KOPT-K1 (cell line): Measurements from ENCODE around the gene RAB11A.

Experiments
- H3K27ac ChIP-seq: fragments of 200-600 bp; sonication (generic); 2 replicates; pipeline ENCODE4 v1.5.1; 2016; ENCODE audit warnings: antibody characterized with exemption, mild to moderate bottlenecking, low read depth, low read length; ENCODE audit not compliant: poor library complexity, severe bottlenecking
- H3K36me3 ChIP-seq: fragments of 200-600 bp; sonication (generic); 2 replicates; pipeline ENCODE4 v1.5.1; 2017; ENCODE audit warnings: antibody characterized with exemption, mild to moderate bottlenecking, low read length, moderate library complexity; ENCODE audit not compliant: insufficient read depth
- H3K9me3 ChIP-seq: fragments of 200-600 bp; sonication (generic); 2 replicates; pipeline ENCODE4 v1.5.1; 2017; ENCODE audit warnings: antibody characterized with exemption, low read length, mild to moderate bottlenecking; ENCODE audit not compliant: insufficient read depth, poor library complexity, severe bottlenecking

RAB11A gene

DNA sequence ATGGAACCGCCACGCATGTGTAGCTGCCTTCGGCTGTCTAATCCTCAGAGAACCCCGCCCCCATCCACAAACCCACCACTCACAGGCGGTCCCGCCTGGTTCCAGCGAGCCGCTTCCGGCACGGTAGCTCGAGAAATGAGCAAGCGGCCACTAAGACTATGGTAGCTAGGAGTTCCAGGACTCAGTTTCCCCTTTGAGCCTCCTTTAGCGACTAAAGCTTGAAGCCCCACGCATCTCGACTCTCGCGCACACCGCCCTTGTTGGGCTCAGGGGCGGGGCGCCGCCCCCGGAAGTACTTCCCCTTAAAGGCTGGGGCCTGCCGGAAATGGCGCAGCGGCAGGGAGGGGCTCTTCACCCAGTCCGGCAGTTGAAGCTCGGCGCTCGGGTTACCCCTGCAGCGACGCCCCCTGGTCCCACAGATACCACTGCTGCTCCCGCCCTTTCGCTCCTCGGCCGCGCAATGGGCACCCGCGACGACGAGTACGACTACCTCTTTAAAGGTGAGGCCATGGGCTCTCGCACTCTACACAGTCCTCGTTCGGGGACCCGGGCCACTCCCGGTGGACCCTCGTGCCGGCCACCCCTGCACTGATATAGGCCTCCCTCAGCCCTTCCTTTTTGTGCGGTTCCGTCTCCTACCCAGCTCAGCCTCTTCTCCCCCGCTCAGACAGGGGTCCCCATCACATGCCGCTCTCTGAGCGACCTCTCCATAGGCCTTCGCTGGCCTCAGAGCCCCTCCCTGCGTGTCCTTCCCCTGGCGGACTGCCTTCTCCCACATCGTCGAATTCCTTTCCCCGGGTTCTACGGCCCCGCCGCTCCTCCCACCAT is at the start of gene RAB11A:
TSS of gene RAB11A (plus strand) at position 366 of the 828 bp plus-strand sequence. CDS start at position 461, 95 bp downstream.
- Histone ChIP-seq H3K36me3 (peaks cover 2% of the 10 kb centered on the region), H3K27ac (peak within 1 kb of the TSS; percentile 84), H3K9me3 (no peaks in the 10 kb centered on the region)

- Histone ChIP-seq H3K27ac (no peak overlapping the region), H3K9me3 (no peaks in the 10 kb centered on the region), H3K36me3 (no peaks in the 10 kb centered on the region)
Observed at GRCh38 chr15:65819563-65819960, 49.7 kb upstream of the RAB11A start.

- no peaks in the 10 kb centered on the region for H3K36me3 ChIP-seq
- no peak overlapping the region for H3K27ac ChIP-seq
- H3K9me3 ChIP-seq, result no peaks in the 10 kb centered on the region
Observed at GRCh38 chr15:65821070-65821469, 48.2 kb upstream of the RAB11A start.

- Histone ChIP-seq H3K27ac (no peak overlapping the region), H3K36me3 (no peaks in the 10 kb centered on the region), H3K9me3 (no peaks in the 10 kb centered on the region)
Observed at GRCh38 chr15:65822316-65822715, 47.0 kb upstream of the RAB11A start.

DNA sequence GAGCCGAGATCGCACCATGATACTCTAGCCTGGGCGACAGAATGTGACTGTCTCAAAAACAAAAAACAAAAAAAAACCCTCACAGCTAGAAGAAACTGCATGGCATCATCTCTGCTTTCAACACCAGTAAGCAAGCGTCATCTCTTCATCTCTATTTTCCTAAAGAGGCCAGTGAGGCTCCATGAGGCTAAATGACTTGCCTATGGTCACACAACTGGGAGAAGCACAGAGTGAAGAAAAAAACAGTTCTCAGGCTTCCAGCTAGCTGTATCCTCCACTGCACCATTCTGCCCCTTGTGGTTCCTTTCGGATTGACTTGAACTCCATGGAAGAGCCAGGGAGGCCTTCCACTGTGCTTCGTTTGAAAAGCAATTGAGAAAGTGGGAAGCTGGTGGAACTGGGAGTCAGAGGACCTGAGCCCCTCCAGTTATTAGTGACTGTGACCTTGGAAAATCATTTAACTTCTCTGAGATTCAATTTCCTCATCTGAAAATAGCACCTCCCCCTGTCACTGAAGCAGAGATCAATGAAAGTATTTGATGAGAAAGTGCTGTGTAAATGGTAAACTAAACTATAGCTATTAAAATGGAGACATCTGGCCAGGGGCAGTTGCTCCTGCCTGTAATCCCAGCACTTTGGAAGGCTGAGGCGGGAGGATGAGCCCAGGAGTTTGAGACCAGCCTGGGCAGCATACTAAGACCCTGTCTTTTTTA is 45.1 kb upstream of the RAB11A start:
- Histone ChIP-seq H3K9me3 (no peaks in the 10 kb centered on the region), H3K27ac (no peak overlapping the region), H3K36me3 (no peaks in the 10 kb centered on the region)

- H3K9me3 ChIP-seq, result no peaks in the 10 kb centered on the region
- no peaks in the 10 kb centered on the region for H3K36me3 ChIP-seq
- no peak overlapping the region for H3K27ac ChIP-seq
Observed at GRCh38 chr15:65824941-65825544, 44.2 kb upstream of the RAB11A start.

DNA sequence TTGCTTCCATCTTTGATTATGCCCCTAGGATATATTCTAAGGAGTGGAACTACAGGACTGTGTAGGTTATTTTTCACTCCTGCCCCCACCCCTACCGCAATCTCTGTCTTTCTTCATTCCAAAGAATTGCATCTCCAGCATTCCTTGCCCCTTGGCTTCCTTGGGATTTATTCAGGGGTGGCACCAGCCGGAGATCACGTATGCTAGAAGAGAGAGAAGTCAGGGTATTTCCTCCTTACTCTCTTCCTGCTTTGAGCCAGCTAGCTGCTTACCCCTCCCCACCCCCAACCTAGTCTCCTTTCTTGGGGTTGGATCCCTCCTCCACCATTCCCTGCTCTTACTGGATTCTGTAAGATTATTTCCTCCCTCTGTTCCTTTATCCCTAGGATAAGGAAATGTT is 42.2 kb upstream of the RAB11A start:
- no peaks in the 10 kb centered on the region for H3K9me3 ChIP-seq
- no peak overlapping the region for H3K27ac ChIP-seq
- no peaks in the 10 kb centered on the region for H3K36me3 ChIP-seq

GRCh38 chr15:65828585-65828984 is 40.7 kb upstream of the RAB11A start:
- Histone ChIP-seq H3K36me3 (no peaks in the 10 kb centered on the region), H3K27ac (no peak overlapping the region), H3K9me3 (no peaks in the 10 kb centered on the region)

- no peak overlapping the region for H3K27ac ChIP-seq
- no peaks in the 10 kb centered on the region for H3K36me3 ChIP-seq
- no peaks in the 10 kb centered on the region for H3K9me3 ChIP-seq
Observed at GRCh38 chr15:65829130-65829764, 40.0 kb upstream of the RAB11A start.

- H3K36me3 ChIP-seq, result no peaks in the 10 kb centered on the region
- H3K27ac ChIP-seq, result peak overlapping the region; percentile 19
- no peaks in the 10 kb centered on the region for H3K9me3 ChIP-seq
Observed at GRCh38 chr15:65832549-65833364, 36.5 kb upstream of the RAB11A start.

DNA sequence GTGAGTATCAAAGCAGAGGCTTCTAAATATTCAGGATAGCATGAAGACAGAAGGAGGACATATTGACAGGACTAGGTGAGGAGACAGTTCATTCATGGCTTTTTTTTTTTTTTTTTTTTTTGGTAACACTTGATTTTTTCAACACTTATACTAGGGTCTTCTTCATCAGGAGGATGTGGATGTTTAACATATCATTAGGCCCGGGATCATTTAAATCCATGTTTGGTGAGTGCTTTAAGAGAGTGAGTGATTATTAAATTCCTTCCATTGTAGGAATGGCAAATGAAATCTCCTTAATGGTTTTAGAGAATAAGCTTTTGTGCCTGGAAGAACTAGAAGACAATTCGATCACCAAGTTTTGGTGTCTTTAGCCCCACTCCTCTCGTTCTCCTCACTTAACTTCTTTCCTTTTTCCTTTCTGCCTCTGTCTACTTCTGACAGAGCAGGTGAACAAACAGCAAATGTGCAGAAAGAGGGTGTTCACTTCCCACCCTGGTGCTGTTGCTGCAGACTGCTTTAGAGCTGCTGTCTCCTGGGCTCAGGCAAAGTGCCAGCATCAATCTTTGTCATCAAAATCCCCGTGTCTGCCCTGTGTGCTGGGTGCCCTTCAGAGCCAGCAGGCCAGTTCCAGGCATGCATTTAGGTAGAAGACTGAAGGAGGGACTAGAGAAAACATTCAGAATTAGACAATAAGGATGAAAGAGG is 35.6 kb upstream of the RAB11A start:
- no peaks in the 10 kb centered on the region for H3K9me3 ChIP-seq
- H3K27ac ChIP-seq, result peak overlapping the region; percentile 19
- H3K36me3 ChIP-seq, result no peaks in the 10 kb centered on the region

DNA sequence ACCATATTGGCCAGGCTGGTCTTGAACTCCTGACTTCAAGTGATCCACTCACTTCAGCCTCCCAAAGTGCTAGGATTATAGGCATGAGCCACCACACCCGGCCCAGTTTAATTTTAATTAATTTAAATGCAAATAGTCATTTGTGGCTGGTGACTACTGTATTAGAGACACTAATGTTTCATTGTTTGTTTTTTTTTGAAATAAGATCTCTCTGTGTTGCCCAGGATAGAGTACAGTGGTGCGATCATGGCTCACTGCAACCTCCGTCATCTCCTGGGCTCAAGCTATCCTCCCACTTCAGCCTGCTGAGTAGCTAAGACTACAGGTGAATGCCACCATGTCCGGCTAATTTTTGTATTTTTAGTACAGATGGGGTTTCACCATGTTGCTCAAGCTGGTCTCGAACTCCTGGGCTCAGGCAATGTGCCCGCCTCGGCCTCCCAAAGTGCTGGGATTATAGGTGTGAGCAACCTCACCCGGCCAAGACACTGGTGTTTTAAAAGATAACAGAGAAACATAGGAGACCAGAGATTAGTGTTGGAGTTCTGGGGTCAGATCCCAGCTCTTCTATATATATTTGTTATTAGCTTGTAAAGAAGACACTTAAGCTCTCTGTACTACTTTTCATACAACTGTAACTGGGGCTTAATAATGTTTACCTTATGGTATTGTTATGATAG is 34.5 kb upstream of the RAB11A start:
- Histone ChIP-seq H3K36me3 (no peaks in the 10 kb centered on the region), H3K9me3 (no peaks in the 10 kb centered on the region), H3K27ac (no peak overlapping the region)

DNA sequence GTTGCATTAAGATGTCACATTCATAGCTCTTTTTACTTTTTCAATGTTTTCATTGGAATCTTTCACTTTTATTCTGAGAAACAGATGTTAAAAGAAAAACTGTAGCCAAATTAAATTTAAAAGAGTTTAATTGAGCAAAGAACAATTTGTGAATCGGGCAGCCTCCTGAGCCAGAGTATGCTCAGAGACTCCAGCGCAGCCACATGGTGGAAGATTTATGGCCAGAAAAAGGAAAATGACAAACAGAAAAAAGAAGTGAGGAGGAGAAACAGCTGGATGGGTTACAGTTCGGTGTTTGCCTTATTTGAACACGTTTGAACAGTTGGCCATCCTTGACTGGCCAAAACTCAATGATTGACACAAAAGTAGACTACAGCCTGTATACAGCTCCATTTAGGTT is 33.8 kb upstream of the RAB11A start:
- no peak overlapping the region for H3K27ac ChIP-seq
- no peaks in the 10 kb centered on the region for H3K36me3 ChIP-seq
- H3K9me3 ChIP-seq, result no peaks in the 10 kb centered on the region
